UCSD-AML1 (cell line): ENCODE results near the gene ZC3H18.

ENCODE experiments used
- DNase-seq: peaks from one replicate; lab custom pipeline; 2025; ENCODE audit not compliant: unreplicated experiment; lab: John Stamatoyannopoulos, UW

ZC3H18 gene

GRCh38 chr16:88671806-88672205 is 101.6 kb downstream of the ZC3H18 start:
- no peak for DNase-seq

GRCh38 chr16:88672776-88673175 is 102.6 kb downstream of the ZC3H18 start:
- no peak for DNase-seq

- DNase-seq = no peak
Observed at GRCh38 chr16:88673716-88674379, 103.6 kb downstream of the ZC3H18 start.

GRCh38 chr16:88676502-88677242 is 106.5 kb downstream of the ZC3H18 start:
- no peak for DNase-seq

- DNase-seq = no peak
Observed at GRCh38 chr16:88677721-88678120, 107.5 kb downstream of the ZC3H18 start.

GRCh38 chr16:88678224-88678979 is 108.2 kb downstream of the ZC3H18 start:
- DNase-seq = no peak

- no peak for DNase-seq
Observed at GRCh38 chr16:88680554-88681083, 110.4 kb downstream of the ZC3H18 start.

GRCh38 chr16:88681084-88681680 is 111.0 kb downstream of the ZC3H18 start:
- peak; percentile 39 for DNase-seq
